Kidney epithelial cell (primary cell): ENCODE data around the gene FAM174C. TPM values are rescaled to one million over a fixed set of nuclear protein-coding genes. Genes with fewer than 3 reads are reported as not detected.

Experiments
- DNase-seq: peaks from one replicate; pipeline ENCODE4 v3.0.0-alpha.2; 2010; ENCODE audit warnings: low read depth
- H3K27me3 ChIP-seq: 2 replicates; pipeline ENCODE4 v1.6.0; 2011; ENCODE audit warnings: low read length; ENCODE audit not compliant: control insufficient read depth, insufficient read depth
- H3K36me3 ChIP-seq: 2 replicates; pipeline ENCODE4 v1.5.1; 2011; ENCODE audit warnings: low read length; ENCODE audit not compliant: control insufficient read depth, insufficient read depth
- H3K4me3 ChIP-seq: 2 replicates; pipeline ENCODE4 v1.5.1; 2011; ENCODE audit warnings: low read depth, mild to moderate bottlenecking, control low read depth, low read length
- CTCF ChIP-seq: IDR thresholded peaks from 2 replicates; pipeline ENCODE4 v1.5.1; 2011; ENCODE audit warnings: mild to moderate bottlenecking, moderate library complexity, low read length, control low read depth, inconsistent platforms; ENCODE audit not compliant: insufficient read depth, poor library complexity, severe bottlenecking
- total RNA-seq: library from RNA; depleted of rRNA; stranded (reverse); fragments of >200 nt; gene quantifications from 2 replicates; pipeline ENCODE4 v1.2.3, GENCODE V29; 2015

FAM174C gene
- total RNA-seq, 1 donor from 2014 or later = 75.0 TPM

GRCh38 chr19:1237027-1237659 lies 38.2 kb upstream of the FAM174C start:
- Histone ChIP-seq H3K36me3 (no peaks in the 10 kb centered on the region), H3K4me3 (peak overlapping the region; percentile 87), H3K27me3 (no peaks in the 10 kb centered on the region)
- no peak for DNase-seq
- TF ChIP-seq CTCF = no peak

GRCh38 chr19:1237754-1238368 lies 37.5 kb upstream of the FAM174C start, which contains the start of gene CBARP:
TSS of gene CBARP (minus strand) at chr19:1238005. CDS start at chr19:1236100, 1,905 bp downstream.
- Histone ChIP-seq H3K4me3 (peak within 1 kb of the TSS; percentile 87), H3K27me3 (no peaks in the 10 kb centered on the region), H3K36me3 (no peaks in the 10 kb centered on the region)
- DNase-seq = no peak
- TF ChIP-seq CTCF = no peak

GRCh38 chr19:1238369-1239303 lies 36.7 kb upstream of the FAM174C start:
- TF ChIP-seq CTCF = no peak
- Histone ChIP-seq H3K36me3 (no peaks in the 10 kb centered on the region), H3K27me3 (no peaks in the 10 kb centered on the region), H3K4me3 (peak overlapping the region; percentile 34)
- no peak for DNase-seq

- H3K27me3 ChIP-seq = no peaks in the 10 kb centered on the region
- no peak for DNase-seq
- TF ChIP-seq CTCF = no peak
- no peaks in the 10 kb centered on the region for H3K36me3 ChIP-seq
- no peak overlapping the region for H3K4me3 ChIP-seq
Measured at GRCh38 chr19:1239420-1239795, 35.9 kb upstream of the FAM174C start.

- H3K4me3 ChIP-seq = peak overlapping the region; percentile 20
- no peak for DNase-seq
- H3K27me3 ChIP-seq = no peaks in the 10 kb centered on the region
- TF ChIP-seq CTCF = peak; percentile 24
- no peaks in the 10 kb centered on the region for H3K36me3 ChIP-seq
Measured at GRCh38 chr19:1239796-1240737, 35.3 kb upstream of the FAM174C start.
